G401 (cell line): ENCODE results near the gene VTCN1. TPM values are rescaled to one million over a fixed set of nuclear protein-coding genes. Genes with fewer than 3 reads are reported as not detected.
"Not testable (repeated sequence)": the region's sequence is repeated elsewhere in the genome, so short reads cannot be mapped to it uniquely, and the experiment has no call there.

ENCODE experiments used
- DNase-seq: peaks from one replicate; pipeline ENCODE4 v3.0.0-alpha.2; 2015; ENCODE audit warnings: low spot score
- in situ Hi-C: cut with HindIII; loops from 2 replicates; pipeline ENCODE4 v1.10.0; 2016; ENCODE audit warnings: low sequenced_read_pairs, mixed read lengths
- total RNA-seq: library from RNA; depleted of rRNA; stranded (reverse); fragments of >200 nt; shearing (Covaris generic); gene quantifications from 2 replicates; pipeline ENCODE4 v1.2.3, GENCODE V29; 2014; rRNA removed

Gene VTCN1
- total RNA-seq, result not detected in 2 replicates

GRCh38 chr1:117210831-117211261, at the start of gene VTCN1:
Gene VTCN1, minus strand, starts transcription at chr1:117210927. Its CDS starts 72 bp downstream, at chr1:117210855.
- in situ Hi-C loops, result no loop called here
- DNase-seq, result no peak

- in situ Hi-C loops, result no loop called here
- no peak for DNase-seq
Observed at GRCh38 chr1:117258791-117259190, 48.1 kb upstream of the VTCN1 start.

- in situ Hi-C loops, DNase-seq: not testable (repeated sequence)
Observed at GRCh38 chr1:117258075-117258474, 47.3 kb upstream of the VTCN1 start.

GRCh38 chr1:117257291-117257690, 46.6 kb upstream of the VTCN1 start:
- in situ Hi-C loops, result no loop called here

GRCh38 chr1:117250061-117250606, 39.4 kb upstream of the VTCN1 start:
- DNase-seq, result no peak
- in situ Hi-C loops, result no loop called here

More at GRCh38 chr1:117257291-117257690, 46.6 kb upstream of the VTCN1 start:
- no peak for DNase-seq

GRCh38 chr1:117244971-117245370, 34.2 kb upstream of the VTCN1 start:
- in situ Hi-C loops, result no loop called here
- DNase-seq, result no peak

- in situ Hi-C loops, result no loop called here
- no peak for DNase-seq
Observed at GRCh38 chr1:117244306-117244705, 33.6 kb upstream of the VTCN1 start.

GRCh38 chr1:117241512-117241911, 30.8 kb upstream of the VTCN1 start:
- in situ Hi-C loops, result no loop called here
- no peak for DNase-seq

- in situ Hi-C loops, result no loop called here
- no peak for DNase-seq
Observed at GRCh38 chr1:117240547-117240946, 29.8 kb upstream of the VTCN1 start.

GRCh38 chr1:117239467-117239866, 28.7 kb upstream of the VTCN1 start:
- no peak for DNase-seq
- in situ Hi-C loops, result no loop called here

GRCh38 chr1:117237726-117238381, 27.1 kb upstream of the VTCN1 start:
- no peak for DNase-seq
- in situ Hi-C loops, result no loop called here

GRCh38 chr1:117235863-117236465, 25.2 kb upstream of the VTCN1 start:
- in situ Hi-C loops, result no loop called here
- DNase-seq, result no peak

- in situ Hi-C loops, result no loop called here
- DNase-seq, result no peak
Observed at GRCh38 chr1:117232531-117232930, 21.8 kb upstream of the VTCN1 start.

GRCh38 chr1:117231748-117232373, 21.1 kb upstream of the VTCN1 start:
- in situ Hi-C loops, result no loop called here
- no peak for DNase-seq

- no peak for DNase-seq
- in situ Hi-C loops, result no loop called here
Observed at GRCh38 chr1:117231312-117231711, 20.6 kb upstream of the VTCN1 start.

GRCh38 chr1:117229217-117229616, 18.5 kb upstream of the VTCN1 start:
- in situ Hi-C loops, result no loop called here
- no peak for DNase-seq

- DNase-seq, result no peak
- in situ Hi-C loops, result no loop called here
Observed at GRCh38 chr1:117225931-117226330, 15.2 kb upstream of the VTCN1 start.

- in situ Hi-C loops, result no loop called here
- DNase-seq, result no peak
Observed at GRCh38 chr1:117216718-117217117, 6.0 kb upstream of the VTCN1 start.

GRCh38 chr1:117215733-117216462, 5.2 kb upstream of the VTCN1 start:
- in situ Hi-C loops, result no loop called here
- DNase-seq, result peak; percentile 20

- DNase-seq, result no peak
- in situ Hi-C loops, result no loop called here
Observed at GRCh38 chr1:117215019-117215418, 4.3 kb upstream of the VTCN1 start.
